Activated CD4-positive, alpha-beta T cell treated with anti-CD3 and anti-CD28 coated beads, Interleukin-2, amount 50 U/mL, for 24 hours (primary cell): ENCODE results near the gene AQP5.

ENCODE experiments used
- DNase-seq, 2 donors: peaks; one replicate each; pipeline ENCODE4 v3.0.0-alpha.2; 2020; ENCODE audit warnings: low read depth in 1 of 2, low spot score in 1 of 2

The AQP5 gene

GRCh38 chr12:49963976-49964815 lies 2.5 kb downstream of the AQP5 start:
- DNase-seq = no peak

GRCh38 chr12:49964849-49965624 lies 3.4 kb downstream of the AQP5 start:
- no peak for DNase-seq

GRCh38 chr12:49965836-49966235 lies 4.2 kb downstream of the AQP5 start:
- DNase-seq = no peak

GRCh38 chr12:49966511-49967041 lies 4.9 kb downstream of the AQP5 start:
- no peak for DNase-seq

GRCh38 chr12:49967042-49967776 lies 5.5 kb downstream of the AQP5 start:
- DNase-seq = peak; percentile 90 to 97

- no peak for DNase-seq
Measured at GRCh38 chr12:49967777-49968250, 6.1 kb downstream of the AQP5 start.

GRCh38 chr12:49968471-49968870 lies 6.8 kb downstream of the AQP5 start:
- DNase-seq = no peak

- no peak for DNase-seq
Measured at GRCh38 chr12:49969027-49969426, 7.4 kb downstream of the AQP5 start.

GRCh38 chr12:49969651-49970429 lies 8.2 kb downstream of the AQP5 start:
- DNase-seq = no peak

GRCh38 chr12:49970658-49971057 lies 9.0 kb downstream of the AQP5 start:
- no peak for DNase-seq

- no peak for DNase-seq
Measured at GRCh38 chr12:49971141-49971540, 9.5 kb downstream of the AQP5 start.

- no peak for DNase-seq
Measured at GRCh38 chr12:49972129-49972528, 10.5 kb downstream of the AQP5 start.

GRCh38 chr12:49972641-49973360 lies 11.1 kb downstream of the AQP5 start, which contains the start of gene AQP6:
AQP6 (plus strand) TSS chr12:49972947; CDS start chr12:49973174, 227 bp downstream.
- DNase-seq = no peak

GRCh38 chr12:49973361-49973830 lies 11.7 kb downstream of the AQP5 start:
- no peak for DNase-seq

GRCh38 chr12:49974231-49974675 lies 12.6 kb downstream of the AQP5 start:
- no peak for DNase-seq

- no peak for DNase-seq
Measured at GRCh38 chr12:49974677-49975317, 13.1 kb downstream of the AQP5 start.

GRCh38 chr12:49975318-49975761 lies 13.7 kb downstream of the AQP5 start:
- no peak for DNase-seq

GRCh38 chr12:49976557-49976956 lies 14.9 kb downstream of the AQP5 start:
- no peak for DNase-seq

- DNase-seq = no peak
Measured at GRCh38 chr12:49978125-49978524, 16.5 kb downstream of the AQP5 start.
